ENCODE data around the gene BANP. TPM values are rescaled to one million over a fixed set of nuclear protein-coding genes. Genes with fewer than 3 reads are reported as not detected.

BANP gene
- total RNA-seq, 1 experiment from 2014 or later: 37.2 TPM

- Histone ChIP-seq H3K27me3 (ENCODE audit: insufficient read depth, low read length) (no peaks in the 10 kb centered on the region), H3K4me2 (ENCODE audit: low read length) (no peak overlapping the region), H2AFZ (ENCODE audit: low read depth, low read length, poor library complexity, severe bottlenecking) (no peak overlapping the region), H3K36me3 (ENCODE audit: control insufficient read depth in 1 of 2, insufficient read depth in 2 of 2, low read length in 2 of 2) (no peaks in the 10 kb centered on the region; a peak in 1 of 4 replicates), H3K79me2 (ENCODE audit: insufficient read depth, low read length) (peaks cover 75% of the 10 kb centered on the region), H4K20me1 (ENCODE audit: insufficient read depth) (no peaks in the 10 kb centered on the region), H3K9me3 (ENCODE audit: control insufficient read depth in 1 of 2, insufficient read depth in 1 of 2, low read depth in 1 of 2, low read length in 2 of 2) (no peaks in the 10 kb centered on the region), H3K27ac (ENCODE audit: low read depth, low read length) (no peak overlapping the region), H3K9ac (ENCODE audit: low read length) (no peak overlapping the region), H3K4me1 (ENCODE audit: control insufficient read depth in 1 of 2, insufficient read depth in 2 of 2, low read length in 2 of 2) (no peaks in the 10 kb centered on the region), H3K4me3 (replicated peaks in 1 of 2; ENCODE audit: low read depth in 1 of 2, low read length in 2 of 2) (no peak overlapping the region), H3K9me2 (ENCODE audit: insufficient read depth) (no peaks in the 10 kb centered on the region)
- no TSS peak for BruUV-seq (replicated peaks)
- DNase-seq (ENCODE audit: low read depth, low spot score) (no peak), ATAC-seq (no peak)
- CTCF ChIA-PET: no interaction called here
- RAD21 ChIA-PET (ENCODE audit: low non-redundant PET in 1 of 2, low total read pairs in 2 of 2, uncharacterized antibody in 2 of 2, unreplicated experiment in 2 of 2): no interaction called here
- intact Hi-C loops (cut with micrococcal nuclease): no loop called here
- TF ChIP-seq ELF1 (IDR thresholded peaks at IDR 0.05; ENCODE audit: borderline replicate concordance, low read depth) (no peak), REST (IDR thresholded peaks at IDR 0.05; ENCODE audit: low read depth) (no peak), ZNF274 (IDR thresholded peaks at IDR 0.05; ENCODE audit: low read depth, low read length) (no peak), CBX3 (IDR thresholded peaks at IDR 0.05; ENCODE audit: low read depth) (no peak), ZFX (IDR thresholded peaks at IDR 0.05) (no peak), EZH2 (IDR thresholded peaks at IDR 0.05) (no peak), JUND (IDR thresholded peaks at IDR 0.05) (no peak), POLR2A (IDR thresholded peaks at IDR 0.05; ENCODE audit: borderline replicate concordance, extremely low read depth, insufficient read depth, insufficient read length) (no peak), FOSL1 (IDR thresholded peaks at IDR 0.05; ENCODE audit: low read depth) (no peak), EZH2phosphoT487 (IDR thresholded peaks at IDR 0.05; ENCODE audit: borderline replicate concordance) (no peak), MAX (IDR thresholded peaks at IDR 0.05) (no peak), SRF (IDR thresholded peaks at IDR 0.05; ENCODE audit: low read depth) (no peak), SIN3A (IDR thresholded peaks at IDR 0.05; ENCODE audit: low read depth) (no peak)
- TF ChIP-seq, protein P1, sequence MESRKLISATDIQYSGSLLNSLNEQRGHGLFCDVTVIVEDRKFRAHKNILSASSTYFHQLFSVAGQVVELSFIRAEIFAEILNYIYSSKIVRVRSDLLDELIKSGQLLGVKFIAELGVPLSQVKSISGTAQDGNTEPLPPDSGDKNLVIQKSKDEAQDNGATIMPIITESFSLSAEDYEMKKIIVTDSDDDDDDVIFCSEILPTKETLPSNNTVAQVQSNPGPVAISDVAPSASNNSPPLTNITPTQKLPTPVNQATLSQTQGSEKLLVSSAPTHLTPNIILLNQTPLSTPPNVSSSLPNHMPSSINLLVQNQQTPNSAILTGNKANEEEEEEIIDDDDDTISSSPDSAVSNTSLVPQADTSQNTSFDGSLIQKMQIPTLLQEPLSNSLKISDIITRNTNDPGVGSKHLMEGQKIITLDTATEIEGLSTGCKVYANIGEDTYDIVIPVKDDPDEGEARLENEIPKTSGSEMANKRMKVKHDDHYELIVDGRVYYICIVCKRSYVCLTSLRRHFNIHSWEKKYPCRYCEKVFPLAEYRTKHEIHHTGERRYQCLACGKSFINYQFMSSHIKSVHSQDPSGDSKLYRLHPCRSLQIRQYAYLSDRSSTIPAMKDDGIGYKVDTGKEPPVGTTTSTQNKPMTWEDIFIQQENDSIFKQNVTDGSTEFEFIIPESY (IDR thresholded peaks at IDR 0.05; ENCODE audit: extremely low read depth, insufficient replicate concordance, low read length): no peak
- POLR2A ChIA-PET: interaction anchor here (1.0 kb wide), 1 partner anchor 11 kb away, joined by 3 read pairs; no protein-coding TSS in a partner anchor
Measured at GRCh38 chr16:87963400-87963799, 12.2 kb downstream of the BANP start.

Data from HCT116 (cell line).